ENCODE measurements around the gene HOXD8. TPM values are rescaled to one million over a fixed set of nuclear protein-coding genes. Genes with fewer than 3 reads are reported as not detected.

The HOXD8 gene
- total RNA-seq, 1 experiment from 2014 or later = not detected

GRCh38 chr2:176094349-176094748 lies 35.2 kb upstream of the HOXD8 start:
- in situ Hi-C loops (cut with HindIII; ENCODE audit: low pct_unique_long_range_greater_than_20kb, low sequenced_read_pairs) = no loop called here
- intact Hi-C loops (cut with micrococcal nuclease; ENCODE audit: unreplicated experiment) = no loop called here
- Histone ChIP-seq H3K27me3 (ENCODE audit: control insufficient read depth, insufficient read depth, low read length) (peaks cover 11% of the 10 kb centered on the region), H3K9me3 (ENCODE audit: control insufficient read depth, insufficient read depth, low read depth, low read length) (no peaks in the 10 kb centered on the region), H3K4me1 (ENCODE audit: control insufficient read depth, insufficient read depth, low read length) (peaks cover 13% of the 10 kb centered on the region), H3K4me3 (ENCODE audit: low read depth in 2 of 2, low read length in 2 of 2) (no peak overlapping the region), H3K27ac (ENCODE audit: low read length) (no peak overlapping the region), H3K36me3 (ENCODE audit: control insufficient read depth, insufficient read depth, low read length) (no peaks in the 10 kb centered on the region)
- POLR2A ChIA-PET = no interaction called here
- BruUV-seq (replicated peaks) = no TSS peak
- CTCF ChIA-PET = no interaction called here
- DNase-seq (ENCODE audit: low read depth, low spot score) (no peak), ATAC-seq (no peak)
- TF ChIP-seq TCF7L2 (IDR thresholded peaks at IDR 0.05; ENCODE audit: low read depth, low read length) (no peak), POLR2AphosphoS5 (IDR thresholded peaks at IDR 0.05; ENCODE audit: low read depth, low read length) (no peak), SIN3A (IDR thresholded peaks at IDR 0.05; ENCODE audit: borderline replicate concordance, insufficient read depth, low read depth, low read length) (no peak)
- TF ChIP-seq, protein P1, sequence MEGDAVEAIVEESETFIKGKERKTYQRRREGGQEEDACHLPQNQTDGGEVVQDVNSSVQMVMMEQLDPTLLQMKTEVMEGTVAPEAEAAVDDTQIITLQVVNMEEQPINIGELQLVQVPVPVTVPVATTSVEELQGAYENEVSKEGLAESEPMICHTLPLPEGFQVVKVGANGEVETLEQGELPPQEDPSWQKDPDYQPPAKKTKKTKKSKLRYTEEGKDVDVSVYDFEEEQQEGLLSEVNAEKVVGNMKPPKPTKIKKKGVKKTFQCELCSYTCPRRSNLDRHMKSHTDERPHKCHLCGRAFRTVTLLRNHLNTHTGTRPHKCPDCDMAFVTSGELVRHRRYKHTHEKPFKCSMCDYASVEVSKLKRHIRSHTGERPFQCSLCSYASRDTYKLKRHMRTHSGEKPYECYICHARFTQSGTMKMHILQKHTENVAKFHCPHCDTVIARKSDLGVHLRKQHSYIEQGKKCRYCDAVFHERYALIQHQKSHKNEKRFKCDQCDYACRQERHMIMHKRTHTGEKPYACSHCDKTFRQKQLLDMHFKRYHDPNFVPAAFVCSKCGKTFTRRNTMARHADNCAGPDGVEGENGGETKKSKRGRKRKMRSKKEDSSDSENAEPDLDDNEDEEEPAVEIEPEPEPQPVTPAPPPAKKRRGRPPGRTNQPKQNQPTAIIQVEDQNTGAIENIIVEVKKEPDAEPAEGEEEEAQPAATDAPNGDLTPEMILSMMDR (IDR thresholded peaks at IDR 0.05) = no peak
- TF ChIP-seq, protein P2, sequence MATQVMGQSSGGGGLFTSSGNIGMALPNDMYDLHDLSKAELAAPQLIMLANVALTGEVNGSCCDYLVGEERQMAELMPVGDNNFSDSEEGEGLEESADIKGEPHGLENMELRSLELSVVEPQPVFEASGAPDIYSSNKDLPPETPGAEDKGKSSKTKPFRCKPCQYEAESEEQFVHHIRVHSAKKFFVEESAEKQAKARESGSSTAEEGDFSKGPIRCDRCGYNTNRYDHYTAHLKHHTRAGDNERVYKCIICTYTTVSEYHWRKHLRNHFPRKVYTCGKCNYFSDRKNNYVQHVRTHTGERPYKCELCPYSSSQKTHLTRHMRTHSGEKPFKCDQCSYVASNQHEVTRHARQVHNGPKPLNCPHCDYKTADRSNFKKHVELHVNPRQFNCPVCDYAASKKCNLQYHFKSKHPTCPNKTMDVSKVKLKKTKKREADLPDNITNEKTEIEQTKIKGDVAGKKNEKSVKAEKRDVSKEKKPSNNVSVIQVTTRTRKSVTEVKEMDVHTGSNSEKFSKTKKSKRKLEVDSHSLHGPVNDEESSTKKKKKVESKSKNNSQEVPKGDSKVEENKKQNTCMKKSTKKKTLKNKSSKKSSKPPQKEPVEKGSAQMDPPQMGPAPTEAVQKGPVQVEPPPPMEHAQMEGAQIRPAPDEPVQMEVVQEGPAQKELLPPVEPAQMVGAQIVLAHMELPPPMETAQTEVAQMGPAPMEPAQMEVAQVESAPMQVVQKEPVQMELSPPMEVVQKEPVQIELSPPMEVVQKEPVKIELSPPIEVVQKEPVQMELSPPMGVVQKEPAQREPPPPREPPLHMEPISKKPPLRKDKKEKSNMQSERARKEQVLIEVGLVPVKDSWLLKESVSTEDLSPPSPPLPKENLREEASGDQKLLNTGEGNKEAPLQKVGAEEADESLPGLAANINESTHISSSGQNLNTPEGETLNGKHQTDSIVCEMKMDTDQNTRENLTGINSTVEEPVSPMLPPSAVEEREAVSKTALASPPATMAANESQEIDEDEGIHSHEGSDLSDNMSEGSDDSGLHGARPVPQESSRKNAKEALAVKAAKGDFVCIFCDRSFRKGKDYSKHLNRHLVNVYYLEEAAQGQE (IDR thresholded peaks at IDR 0.05; ENCODE audit: insufficient read depth in 1 of 2, low read depth in 2 of 2, low read length in 1 of 2) = no peak

GRCh38 chr2:176095421-176095820 lies 34.1 kb upstream of the HOXD8 start:
- intact Hi-C loops (cut with micrococcal nuclease; ENCODE audit: unreplicated experiment) (loop anchor here (5.0 kb wide), 3 partner anchors 843 to 1398 kb away; no protein-coding TSS in a partner anchor), in situ Hi-C loops (cut with HindIII; ENCODE audit: low pct_unique_long_range_greater_than_20kb, low sequenced_read_pairs) (no loop called here)
- peaks cover 5% of the 10 kb centered on the region for H3K27me3 ChIP-seq (ENCODE audit: control insufficient read depth, insufficient read depth, low read length)

More at GRCh38 chr2:176095421-176095820, 34.1 kb upstream of the HOXD8 start:
- Histone ChIP-seq H3K4me3 (ENCODE audit: low read depth in 2 of 2, low read length in 2 of 2) (no peak overlapping the region), H3K4me1 (ENCODE audit: control insufficient read depth, insufficient read depth, low read length) (peaks cover 13% of the 10 kb centered on the region), H3K27ac (ENCODE audit: low read length) (no peak overlapping the region), H3K9me3 (ENCODE audit: control insufficient read depth, insufficient read depth, low read depth, low read length) (no peaks in the 10 kb centered on the region), H3K36me3 (ENCODE audit: control insufficient read depth, insufficient read depth, low read length) (no peaks in the 10 kb centered on the region)
- CTCF ChIA-PET = no interaction called here
- TF ChIP-seq POLR2AphosphoS5 (IDR thresholded peaks at IDR 0.05; ENCODE audit: low read depth, low read length) = no peak
- TF ChIP-seq SIN3A (IDR thresholded peaks at IDR 0.05; ENCODE audit: borderline replicate concordance, insufficient read depth, low read depth, low read length) = no peak
- TF ChIP-seq, protein P2 (IDR thresholded peaks at IDR 0.05; ENCODE audit: insufficient read depth in 1 of 2, low read depth in 2 of 2, low read length in 1 of 2) = no peak
- no TSS peak for BruUV-seq (replicated peaks)
- ATAC-seq (no peak), DNase-seq (ENCODE audit: low read depth, low spot score) (no peak)
- POLR2A ChIA-PET = no interaction called here
